DOHH2 (cell line): Measurements from ENCODE around the gene DCPS.

ENCODE experiments used
- EZH2phosphoT487 ChIP-seq: fragments of 200-600 bp; sonication (generic); IDR thresholded peaks from 2 replicates; pipeline ENCODE4 v1.6.1; 2017; ENCODE audit warnings: borderline replicate concordance, mild to moderate bottlenecking, antibody characterized with exemption, low read length, moderate library complexity, mixed read lengths
- TF ChIP-seq, protein P1 (sequence below): fragments of 200-600 bp; sonication (generic); IDR thresholded peaks from one replicate; pipeline ENCODE4 v1.5.1; 2014; ENCODE audit warnings: antibody characterized with exemption, mild to moderate bottlenecking, low read depth, low read length; ENCODE audit not compliant: poor library complexity, severe bottlenecking

DNA sequence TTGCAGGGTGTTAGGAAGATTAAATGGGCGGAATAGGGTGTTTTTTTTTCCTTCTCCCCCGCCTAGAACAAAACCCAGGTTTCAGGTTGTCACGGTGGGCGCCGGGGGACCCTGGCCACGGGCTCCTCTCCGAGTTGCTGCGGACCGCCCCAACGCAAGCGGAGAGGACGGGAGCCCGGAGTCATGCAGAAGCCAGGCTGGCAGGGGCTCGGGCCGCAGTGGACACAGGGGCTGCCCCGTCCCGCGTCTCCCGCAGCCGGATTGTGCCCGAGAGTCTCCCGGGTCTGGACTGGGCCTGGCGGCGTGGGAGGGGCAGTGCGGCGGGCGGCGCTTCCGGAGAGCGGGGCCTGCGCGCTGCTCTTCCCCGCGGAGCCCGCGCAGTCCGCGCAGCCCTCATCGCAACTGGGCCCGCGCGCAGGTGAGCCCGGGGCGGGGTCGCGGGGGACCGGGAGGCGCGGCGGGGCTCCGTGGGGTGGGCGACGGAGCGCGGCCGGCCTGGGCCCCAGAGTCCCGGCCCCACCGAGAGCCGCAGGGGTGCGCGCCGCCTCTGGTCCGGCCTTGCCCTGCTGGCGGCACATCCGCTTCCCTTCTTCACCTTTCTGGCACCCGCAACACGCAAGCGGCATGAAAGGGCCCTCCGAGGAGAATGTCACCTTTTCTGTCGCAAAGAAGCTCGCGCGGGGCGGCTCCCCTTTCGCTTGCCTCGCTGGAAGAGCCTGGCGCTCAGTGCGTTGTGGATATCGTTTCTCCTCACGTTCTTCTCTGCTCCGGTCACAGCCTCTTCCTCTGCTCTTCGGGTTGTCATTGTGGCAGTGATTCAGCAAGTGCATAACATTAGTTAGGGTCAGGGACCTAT is 20.9 kb upstream of the DCPS start, which contains the start of gene TIRAP:
- TF ChIP-seq, protein P1, sequence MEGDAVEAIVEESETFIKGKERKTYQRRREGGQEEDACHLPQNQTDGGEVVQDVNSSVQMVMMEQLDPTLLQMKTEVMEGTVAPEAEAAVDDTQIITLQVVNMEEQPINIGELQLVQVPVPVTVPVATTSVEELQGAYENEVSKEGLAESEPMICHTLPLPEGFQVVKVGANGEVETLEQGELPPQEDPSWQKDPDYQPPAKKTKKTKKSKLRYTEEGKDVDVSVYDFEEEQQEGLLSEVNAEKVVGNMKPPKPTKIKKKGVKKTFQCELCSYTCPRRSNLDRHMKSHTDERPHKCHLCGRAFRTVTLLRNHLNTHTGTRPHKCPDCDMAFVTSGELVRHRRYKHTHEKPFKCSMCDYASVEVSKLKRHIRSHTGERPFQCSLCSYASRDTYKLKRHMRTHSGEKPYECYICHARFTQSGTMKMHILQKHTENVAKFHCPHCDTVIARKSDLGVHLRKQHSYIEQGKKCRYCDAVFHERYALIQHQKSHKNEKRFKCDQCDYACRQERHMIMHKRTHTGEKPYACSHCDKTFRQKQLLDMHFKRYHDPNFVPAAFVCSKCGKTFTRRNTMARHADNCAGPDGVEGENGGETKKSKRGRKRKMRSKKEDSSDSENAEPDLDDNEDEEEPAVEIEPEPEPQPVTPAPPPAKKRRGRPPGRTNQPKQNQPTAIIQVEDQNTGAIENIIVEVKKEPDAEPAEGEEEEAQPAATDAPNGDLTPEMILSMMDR = no peak
- TF ChIP-seq EZH2phosphoT487 = no peak
